SK-N-MC (cell line): ENCODE measurements around the gene R3HDML.

Experiments
- DNase-seq: peaks from one replicate; pipeline ENCODE4 v3.0.0-alpha.2; 2011; ENCODE audit warnings: low read depth, low spot score
- H3K27ac ChIP-seq: fragments of 200-600 bp; sonication (generic); 2 replicates; pipeline ENCODE4 v1.5.1; 2016; ENCODE audit warnings: mixed run types
- H3K36me3 ChIP-seq: fragments of 200-600 bp; sonication (generic); 2 replicates; pipeline ENCODE4 v1.6.1; 2017; ENCODE audit warnings: antibody characterized with exemption, low read length, mixed read lengths; ENCODE audit not compliant: insufficient read depth
- H3K4me3 ChIP-seq: fragments of 200-600 bp; sonication (generic); 2 replicates; pipeline ENCODE4 v1.5.1; 2016
- H3K9ac ChIP-seq: fragments of 200-600 bp; sonication (generic); 2 replicates; pipeline ENCODE4 v1.8.0; 2017; ENCODE audit warnings: mixed run types, mixed read lengths; ENCODE audit not compliant: insufficient read length
- H3K9me3 ChIP-seq: fragments of 200-600 bp; sonication (generic); 2 replicates; pipeline ENCODE4 v1.6.1; 2017; ENCODE audit warnings: low read depth, mild to moderate bottlenecking, antibody characterized with exemption, low read length, moderate library complexity, mixed read lengths
- EZH2 ChIP-seq: fragments of 200-600 bp; sonication (generic); IDR thresholded peaks from one replicate; pipeline ENCODE4 v1.6.1; 2017; ENCODE audit warnings: antibody characterized with exemption
- FOXP2 ChIP-seq: optimal IDR thresholded peaks from 2 replicates; pipeline ENCODE3; 2011; ENCODE audit warnings: mild to moderate bottlenecking, moderate library complexity; ENCODE audit not compliant: insufficient read depth; ENCODE audit errors: extremely low read length, control extremely low read depth
- POLR2AphosphoS5 ChIP-seq: IDR thresholded peaks from 2 replicates; pipeline ENCODE4 v1.6.1; 2012; ENCODE audit warnings: mild to moderate bottlenecking, low read depth, low read length, borderline replicate concordance

The R3HDML gene

DNA sequence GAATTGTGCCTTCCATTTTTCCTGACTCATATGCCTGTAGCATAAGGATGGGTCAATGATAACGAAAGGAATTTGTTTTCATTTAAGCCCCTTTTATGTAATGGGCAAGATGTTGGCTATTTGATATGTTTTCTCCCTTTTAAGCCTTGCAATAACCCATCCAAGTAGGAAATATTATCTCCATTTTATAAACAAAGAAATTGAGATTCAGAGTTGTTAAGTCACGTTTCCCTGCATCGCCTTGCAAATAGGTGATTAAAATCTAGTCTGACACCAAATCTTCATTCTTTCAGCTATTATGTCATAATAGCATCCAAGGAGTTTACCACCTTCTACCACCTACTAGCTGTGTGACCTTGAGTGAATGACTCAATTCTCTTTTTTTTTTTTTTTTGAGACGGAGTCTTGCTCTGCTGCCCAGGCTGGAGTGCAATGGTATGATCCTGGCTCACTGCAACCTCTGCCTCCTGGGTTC lies 25.7 kb downstream of the R3HDML start:
- H3K27ac ChIP-seq = no peak overlapping the region
- H3K9ac ChIP-seq = no peak overlapping the region
- no peak for DNase-seq
- TF ChIP-seq FOXP2 (no peak), POLR2AphosphoS5 (no peak)
- H3K36me3 ChIP-seq = no peaks in the 10 kb centered on the region
- no peaks in the 10 kb centered on the region for H3K9me3 ChIP-seq
- no peak overlapping the region for H3K4me3 ChIP-seq

- Histone ChIP-seq H3K9ac (no peak overlapping the region), H3K36me3 (no peaks in the 10 kb centered on the region), H3K4me3 (no peak overlapping the region), H3K27ac (no peak overlapping the region), H3K9me3 (no peaks in the 10 kb centered on the region)
- DNase-seq = no peak
- TF ChIP-seq EZH2 = no peak
- TF ChIP-seq POLR2AphosphoS5 = no peak
- TF ChIP-seq FOXP2 = no peak
Measured at GRCh38 chr20:44364068-44364467, 27.2 kb downstream of the R3HDML start.

- TF ChIP-seq POLR2AphosphoS5 (no peak), EZH2 (no peak), FOXP2 (no peak)
- Histone ChIP-seq H3K27ac (no peak overlapping the region), H3K9ac (no peak overlapping the region), H3K4me3 (no peak overlapping the region), H3K9me3 (no peaks in the 10 kb centered on the region), H3K36me3 (no peaks in the 10 kb centered on the region)
- no peak for DNase-seq
Measured at GRCh38 chr20:44364780-44365179, 27.9 kb downstream of the R3HDML start.

DNA sequence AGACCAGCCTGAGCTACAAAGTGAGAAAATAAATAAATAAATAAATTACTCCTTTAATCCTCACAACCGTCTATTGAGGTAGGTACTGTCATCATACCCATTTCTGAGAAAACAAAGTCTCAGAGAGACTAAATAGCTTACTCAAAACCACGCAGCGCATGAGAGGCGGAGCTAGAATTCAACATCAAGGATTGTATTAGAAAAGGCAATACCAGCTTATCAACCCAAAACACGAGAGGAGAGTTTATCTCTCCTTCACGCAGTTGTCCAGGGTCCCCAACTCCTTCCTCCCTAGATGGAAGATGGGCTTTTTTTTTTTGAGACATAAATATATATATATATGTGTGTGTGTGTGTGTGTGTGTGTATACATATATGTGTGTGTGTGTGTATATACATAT lies 30.9 kb downstream of the R3HDML start:
- Histone ChIP-seq H3K36me3 (no peaks in the 10 kb centered on the region), H3K9me3 (no peaks in the 10 kb centered on the region), H3K9ac (no peak overlapping the region), H3K4me3 (no peak overlapping the region), H3K27ac (no peak overlapping the region)
- no peak for DNase-seq
- no peak for TF ChIP-seq POLR2AphosphoS5
- TF ChIP-seq EZH2 = no peak
- TF ChIP-seq FOXP2 = no peak

- Histone ChIP-seq H3K36me3 (no peaks in the 10 kb centered on the region), H3K9me3 (no peaks in the 10 kb centered on the region), H3K27ac (no peak overlapping the region), H3K9ac (no peak overlapping the region), H3K4me3 (no peak overlapping the region)
- TF ChIP-seq POLR2AphosphoS5 = no peak
- no peak for DNase-seq
Measured at GRCh38 chr20:44370639-44371218, 33.9 kb downstream of the R3HDML start.

DNA sequence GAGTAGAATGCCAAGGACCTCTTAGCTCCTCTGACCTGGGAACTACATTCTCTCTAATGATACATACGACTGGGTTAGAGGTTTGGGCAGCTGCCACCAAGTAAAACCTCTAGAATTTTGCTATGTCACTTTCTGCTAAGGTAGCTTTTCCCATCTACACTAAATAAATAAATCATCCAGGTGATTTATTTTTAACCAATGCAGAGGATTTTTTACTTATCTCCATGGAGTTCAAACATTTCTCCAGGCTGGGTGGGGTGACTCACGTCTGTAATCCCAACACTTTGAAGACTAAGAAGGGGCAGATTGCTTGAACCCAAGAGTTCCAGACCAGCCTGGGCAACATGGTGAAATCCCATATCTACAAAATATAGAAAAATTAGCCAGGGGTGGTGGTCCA lies 45.8 kb downstream of the R3HDML start:
- H3K4me3 ChIP-seq = no peak overlapping the region

GRCh38 chr20:44384423-44385027 lies 47.7 kb downstream of the R3HDML start:
- Histone ChIP-seq H3K9ac (no peak overlapping the region), H3K27ac (no peak overlapping the region), H3K4me3 (no peak overlapping the region), H3K9me3 (no peaks in the 10 kb centered on the region), H3K36me3 (no peaks in the 10 kb centered on the region)
- TF ChIP-seq FOXP2 = no peak
- TF ChIP-seq EZH2 = no peak
- TF ChIP-seq POLR2AphosphoS5 = no peak
- DNase-seq = peak; percentile 16

More for the DNA sequence above, 45.8 kb downstream of the R3HDML start:
- Histone ChIP-seq H3K27ac (no peak overlapping the region), H3K36me3 (no peaks in the 10 kb centered on the region), H3K9ac (no peak overlapping the region), H3K9me3 (no peaks in the 10 kb centered on the region)
- TF ChIP-seq EZH2 = no peak
- TF ChIP-seq POLR2AphosphoS5 = no peak
- TF ChIP-seq FOXP2 = no peak
- no peak for DNase-seq

DNA sequence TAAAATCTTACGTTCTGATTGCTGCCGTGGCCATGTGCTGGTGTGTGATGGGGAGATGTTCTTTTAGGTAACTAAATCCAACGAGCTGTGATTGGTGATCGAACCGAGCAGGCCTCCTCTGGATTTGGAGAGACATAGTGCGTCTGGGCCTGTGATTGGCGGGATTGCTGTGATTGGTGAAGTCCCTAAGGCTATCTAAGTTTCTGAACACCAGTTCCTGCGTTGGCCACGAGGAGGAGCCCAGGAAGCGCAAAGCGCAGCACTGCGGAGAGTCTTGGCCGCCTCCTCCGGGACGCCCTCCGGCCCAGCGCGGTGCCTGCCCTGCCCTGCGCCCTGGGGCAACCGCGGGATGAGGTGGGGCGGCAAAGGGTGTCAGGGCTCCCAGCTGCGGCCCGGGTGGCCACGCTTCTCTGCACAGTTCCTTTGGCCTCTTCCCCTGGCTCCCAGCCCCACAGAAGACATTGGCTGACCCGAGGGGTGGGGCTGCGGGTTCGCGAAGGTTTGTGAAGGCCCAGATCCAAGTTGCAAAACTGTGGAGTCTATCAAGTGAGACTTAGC lies 51.7 kb downstream of the R3HDML start:
- H3K9me3 ChIP-seq = no peaks in the 10 kb centered on the region
- peak; percentile 16 for DNase-seq
- no peaks in the 10 kb centered on the region for H3K36me3 ChIP-seq
- TF ChIP-seq POLR2AphosphoS5 (no peak), FOXP2 (no peak), EZH2 (no peak)
- no peak overlapping the region for H3K27ac ChIP-seq
- no peak overlapping the region for H3K9ac ChIP-seq
- no peak overlapping the region for H3K4me3 ChIP-seq
